ENCODE measurements around the gene ELANE. TPM values are rescaled to one million over a fixed set of nuclear protein-coding genes. Genes with fewer than 3 reads are reported as not detected.
"Not testable (repeated sequence)": the region's sequence is repeated elsewhere in the genome, so short reads cannot be mapped to it uniquely, and the experiment has no call there.

Gene ELANE
- total RNA-seq, 1 donor from 2014 or later = not detected

GRCh38 chr19:810883-811489 is 41.1 kb upstream of the ELANE start:
- Mint-ChIP-seq H3K27me3 (no peaks in the 10 kb centered on the region), H3K4me3 (no peak overlapping the region), H3K9me3 (peaks cover 4% of the 10 kb centered on the region), H3K27ac (no peak overlapping the region), H3K36me3 (ENCODE audit: low read depth) (peaks cover 55% of the 10 kb centered on the region), H3K4me1 (peaks cover 6% of the 10 kb centered on the region)
- no peak for DNase-seq
- intact Hi-C loops (cut with micrococcal nuclease) = no loop called here

- no peak overlapping the region for H3K4me3 Mint-ChIP-seq
- no peaks in the 10 kb centered on the region for H3K27me3 Mint-ChIP-seq
- DNase-seq = no peak
- intact Hi-C loops (cut with micrococcal nuclease) = no loop called here
- H3K27ac Mint-ChIP-seq = no peak overlapping the region
- H3K4me1 Mint-ChIP-seq = peaks cover 6% of the 10 kb centered on the region
- peaks cover 60% of the 10 kb centered on the region for H3K36me3 Mint-ChIP-seq (ENCODE audit: low read depth)
- peaks cover 9% of the 10 kb centered on the region for H3K9me3 Mint-ChIP-seq
Measured at GRCh38 chr19:811506-812048, 40.5 kb upstream of the ELANE start.

GRCh38 chr19:812049-812746 is 39.9 kb upstream of the ELANE start:
- intact Hi-C loops (cut with micrococcal nuclease) = no loop called here
- H3K27me3 Mint-ChIP-seq = no peaks in the 10 kb centered on the region
- H3K4me1 Mint-ChIP-seq = peaks cover 6% of the 10 kb centered on the region
- no peak overlapping the region for H3K4me3 Mint-ChIP-seq
- H3K36me3 Mint-ChIP-seq (ENCODE audit: low read depth) = peaks cover 61% of the 10 kb centered on the region
- no peak for DNase-seq
- H3K9me3 Mint-ChIP-seq = peaks cover 15% of the 10 kb centered on the region
- H3K27ac Mint-ChIP-seq = no peak overlapping the region

DNA sequence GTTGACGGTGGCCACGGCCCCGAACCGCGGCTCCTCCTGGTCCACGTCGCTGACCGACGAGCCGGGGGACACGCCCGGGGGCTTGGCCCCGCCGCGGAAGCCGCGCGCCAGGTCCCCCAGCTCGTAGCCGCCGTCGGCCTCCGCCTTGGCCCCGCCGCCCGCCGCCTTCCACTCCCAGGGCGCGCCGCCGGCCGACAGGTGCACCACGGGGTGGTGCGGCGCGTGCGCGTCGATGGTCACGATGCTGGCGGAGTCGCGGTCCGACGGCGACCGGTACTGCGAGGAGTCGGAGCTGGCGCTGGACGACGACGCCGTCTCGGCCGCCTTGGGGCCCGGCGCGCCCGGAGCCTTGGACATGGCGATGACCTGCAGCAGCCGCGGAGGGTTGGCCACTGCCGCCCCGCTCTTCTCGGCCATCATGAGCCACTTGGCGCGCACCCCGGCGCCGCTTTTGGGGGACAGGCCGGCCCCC is 39.3 kb upstream of the ELANE start:
- Mint-ChIP-seq H3K27ac (no peak overlapping the region), H3K27me3 (no peaks in the 10 kb centered on the region), H3K9me3 (peaks cover 15% of the 10 kb centered on the region), H3K4me3 (no peak overlapping the region), H3K36me3 (ENCODE audit: low read depth) (peaks cover 55% of the 10 kb centered on the region), H3K4me1 (peaks cover under 1% of the 10 kb centered on the region)
- DNase-seq = no peak
- intact Hi-C loops (cut with micrococcal nuclease) = no loop called here

GRCh38 chr19:813219-814151 is 38.6 kb upstream of the ELANE start:
- peaks cover 51% of the 10 kb centered on the region for H3K36me3 Mint-ChIP-seq (ENCODE audit: low read depth)
- intact Hi-C loops (cut with micrococcal nuclease) = no loop called here
- H3K27ac Mint-ChIP-seq = no peak overlapping the region

DNA sequence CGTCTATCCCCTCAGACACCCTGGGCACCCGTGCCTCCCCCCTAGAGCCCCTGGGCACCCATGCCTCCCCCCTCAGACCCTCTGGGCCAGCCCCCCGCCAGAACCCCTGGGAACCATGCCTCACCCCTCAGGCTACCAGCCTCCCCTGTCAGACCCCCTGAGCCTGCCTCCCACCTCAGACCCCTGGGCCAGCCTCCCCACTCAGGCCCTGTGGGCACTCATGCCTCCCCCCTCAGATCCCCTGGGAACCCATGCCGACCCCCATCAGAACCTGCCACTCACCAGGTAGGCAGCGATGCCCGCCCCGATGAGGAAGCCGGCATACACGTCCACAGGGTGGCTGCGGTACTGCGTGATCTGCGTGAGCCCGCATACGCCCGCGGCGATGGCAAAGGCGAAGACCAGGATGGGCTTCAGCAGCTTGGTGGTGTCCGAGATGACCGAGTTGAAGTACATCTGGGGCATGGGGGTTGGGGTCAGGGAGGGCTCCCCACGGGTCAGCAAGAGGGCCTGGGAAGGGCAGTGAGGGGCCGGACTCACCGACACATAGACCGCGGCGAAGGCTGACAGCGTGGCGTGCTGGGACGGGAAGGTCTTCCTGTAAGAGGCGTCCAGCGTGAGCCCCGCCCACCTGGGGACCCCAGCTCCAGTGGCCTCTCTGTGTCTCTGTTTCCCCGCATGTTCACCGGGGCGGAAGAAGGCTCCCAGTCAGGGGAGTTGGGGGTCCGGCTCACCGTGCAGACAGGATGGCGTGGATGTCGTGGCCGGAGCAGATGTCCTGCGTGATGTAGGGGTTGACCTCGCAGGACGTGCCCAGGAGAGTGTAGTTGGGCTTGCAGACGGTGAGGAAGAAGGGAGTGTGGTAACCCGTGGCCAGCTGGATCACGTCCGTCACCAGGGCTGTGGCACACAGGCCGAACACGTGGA is 37.7 kb upstream of the ELANE start:
- intact Hi-C loops (cut with micrococcal nuclease) = no loop called here
- no peak for DNase-seq
- peaks cover 15% of the 10 kb centered on the region for H3K9me3 Mint-ChIP-seq
- no peak overlapping the region for H3K4me3 Mint-ChIP-seq
- H3K27ac Mint-ChIP-seq = no peak overlapping the region
- H3K36me3 Mint-ChIP-seq (ENCODE audit: low read depth) = peaks cover 47% of the 10 kb centered on the region
- no peaks in the 10 kb centered on the region for H3K4me1 Mint-ChIP-seq
- no peaks in the 10 kb centered on the region for H3K27me3 Mint-ChIP-seq

More at GRCh38 chr19:813219-814151, 38.6 kb upstream of the ELANE start:
- no peaks in the 10 kb centered on the region for H3K4me1 Mint-ChIP-seq
- H3K9me3 Mint-ChIP-seq = peaks cover 15% of the 10 kb centered on the region
- H3K27me3 Mint-ChIP-seq = no peaks in the 10 kb centered on the region
- no peak for DNase-seq
- no peak overlapping the region for H3K4me3 Mint-ChIP-seq

DNA sequence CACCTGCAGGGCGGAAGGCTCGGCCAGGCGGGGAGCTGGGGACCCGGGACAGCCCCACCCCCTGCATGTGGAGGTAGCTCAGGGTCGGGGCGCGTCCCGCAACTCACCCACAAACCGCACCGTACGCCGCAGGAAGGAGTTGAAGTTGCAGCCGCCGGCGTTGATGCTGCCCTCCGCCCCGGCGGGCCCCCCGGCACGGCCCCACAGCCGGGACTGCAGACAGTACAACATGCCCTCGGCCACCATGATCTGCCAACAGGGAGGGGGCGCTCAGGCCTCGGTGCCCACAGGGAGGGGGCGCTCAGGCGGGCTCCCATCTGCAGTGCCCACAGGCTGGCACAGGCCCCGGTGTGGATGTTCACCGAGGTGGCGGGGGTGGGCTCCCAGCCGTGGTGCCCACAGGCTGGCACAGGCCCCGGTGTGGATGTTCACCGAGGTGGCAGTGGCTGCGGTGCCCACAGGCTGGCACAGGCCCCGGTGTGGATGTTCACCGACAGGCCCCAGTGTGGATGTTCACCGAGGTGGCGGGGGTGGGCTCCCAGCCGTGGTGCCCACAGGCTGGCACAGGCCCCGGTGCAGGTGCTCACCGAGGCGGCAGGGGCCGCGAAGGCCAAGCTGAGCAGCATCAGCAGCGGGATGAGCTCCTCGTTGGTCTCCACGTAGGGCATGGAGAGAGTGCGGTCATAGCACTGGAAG is 36.9 kb upstream of the ELANE start:
- intact Hi-C loops (cut with micrococcal nuclease) = no loop called here
- no peaks in the 10 kb centered on the region for H3K4me1 Mint-ChIP-seq
- peaks cover 4% of the 10 kb centered on the region for H3K27me3 Mint-ChIP-seq
- H3K4me3 Mint-ChIP-seq = no peak overlapping the region
- peaks cover 15% of the 10 kb centered on the region for H3K9me3 Mint-ChIP-seq
- H3K36me3 Mint-ChIP-seq (ENCODE audit: low read depth) = peaks cover 43% of the 10 kb centered on the region
- DNase-seq = no peak
- no peak overlapping the region for H3K27ac Mint-ChIP-seq

DNA sequence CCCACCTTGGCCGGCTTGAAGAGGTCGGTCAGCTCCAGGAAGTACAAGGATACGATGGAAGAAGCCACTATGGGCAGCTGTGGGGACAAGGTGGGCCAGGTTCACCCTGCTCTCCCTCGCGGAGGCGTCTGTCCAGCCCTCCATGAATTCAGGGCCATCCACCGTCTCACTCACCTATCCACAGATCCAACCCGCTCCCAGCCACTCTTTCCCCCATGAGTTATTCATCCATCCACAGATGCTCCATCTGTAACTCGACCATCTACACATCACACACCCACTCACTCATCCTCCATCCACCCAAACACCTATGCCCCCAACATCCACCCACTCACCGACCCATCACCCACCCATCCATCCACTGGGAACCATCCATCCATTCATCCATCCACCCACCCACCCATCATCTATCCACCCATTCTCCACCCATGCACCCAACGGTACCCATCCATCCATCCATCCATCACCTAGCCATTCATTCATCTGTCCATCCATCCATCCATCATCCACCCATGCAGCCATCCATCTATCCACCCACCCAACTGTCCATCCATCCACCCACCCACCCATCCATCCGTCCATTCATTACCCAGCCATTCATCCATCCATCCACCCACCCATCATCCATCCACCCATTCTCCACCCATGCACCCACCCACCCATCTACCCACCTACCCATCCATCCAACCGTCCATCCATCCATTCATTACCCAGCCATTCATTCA is 36.2 kb upstream of the ELANE start:
- no peak for DNase-seq
- intact Hi-C loops (cut with micrococcal nuclease) = no loop called here
- H3K27me3 Mint-ChIP-seq = peaks cover 6% of the 10 kb centered on the region
- H3K27ac Mint-ChIP-seq = no peak overlapping the region
- peaks cover 15% of the 10 kb centered on the region for H3K9me3 Mint-ChIP-seq
- no peak overlapping the region for H3K4me3 Mint-ChIP-seq
- peaks cover 39% of the 10 kb centered on the region for H3K36me3 Mint-ChIP-seq (ENCODE audit: low read depth)
- no peaks in the 10 kb centered on the region for H3K4me1 Mint-ChIP-seq

- intact Hi-C loops (cut with micrococcal nuclease) = no loop called here
- H3K27ac Mint-ChIP-seq = no peak overlapping the region
- H3K4me3 Mint-ChIP-seq = no peak overlapping the region
Measured at GRCh38 chr19:816500-816857, 35.6 kb upstream of the ELANE start.

DNA sequence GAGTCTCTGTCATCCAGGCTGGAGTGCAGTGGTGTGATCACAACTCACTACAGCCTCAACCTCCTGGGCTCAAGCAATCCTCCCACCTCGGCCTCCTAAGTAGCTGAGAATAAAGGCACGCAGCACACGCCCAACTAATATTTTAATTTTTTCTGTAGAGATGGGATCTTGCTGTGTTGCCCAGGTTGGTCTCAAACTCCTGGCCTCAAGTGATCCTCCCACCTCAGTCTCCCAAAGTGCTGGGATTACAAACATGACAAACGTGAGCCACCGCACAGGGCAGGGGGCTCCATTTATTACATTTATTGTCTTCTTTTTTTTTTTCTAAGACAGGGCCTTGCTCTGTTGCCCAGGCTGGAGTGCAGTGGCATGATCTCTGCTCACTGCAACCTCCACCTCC is 31.9 kb upstream of the ELANE start:
- DNase-seq, H3K27ac Mint-ChIP-seq, H3K4me1 Mint-ChIP-seq, H3K4me3 Mint-ChIP-seq: not testable (repeated sequence)
- Mint-ChIP-seq H3K9me3 (peaks cover 15% of the 10 kb centered on the region), H3K36me3 (ENCODE audit: low read depth) (peaks cover 16% of the 10 kb centered on the region), H3K27me3 (peaks cover 24% of the 10 kb centered on the region)
- intact Hi-C loops (cut with micrococcal nuclease) = loop anchor here (10.0 kb wide), 1 partner anchor 45 kb away; no protein-coding TSS in a partner anchor

More at GRCh38 chr19:816500-816857, 35.6 kb upstream of the ELANE start:
- DNase-seq = no peak
- Mint-ChIP-seq H3K9me3 (peaks cover 15% of the 10 kb centered on the region), H3K27me3 (peaks cover 8% of the 10 kb centered on the region), H3K4me1 (no peaks in the 10 kb centered on the region), H3K36me3 (ENCODE audit: low read depth) (peaks cover 36% of the 10 kb centered on the region)

DNA sequence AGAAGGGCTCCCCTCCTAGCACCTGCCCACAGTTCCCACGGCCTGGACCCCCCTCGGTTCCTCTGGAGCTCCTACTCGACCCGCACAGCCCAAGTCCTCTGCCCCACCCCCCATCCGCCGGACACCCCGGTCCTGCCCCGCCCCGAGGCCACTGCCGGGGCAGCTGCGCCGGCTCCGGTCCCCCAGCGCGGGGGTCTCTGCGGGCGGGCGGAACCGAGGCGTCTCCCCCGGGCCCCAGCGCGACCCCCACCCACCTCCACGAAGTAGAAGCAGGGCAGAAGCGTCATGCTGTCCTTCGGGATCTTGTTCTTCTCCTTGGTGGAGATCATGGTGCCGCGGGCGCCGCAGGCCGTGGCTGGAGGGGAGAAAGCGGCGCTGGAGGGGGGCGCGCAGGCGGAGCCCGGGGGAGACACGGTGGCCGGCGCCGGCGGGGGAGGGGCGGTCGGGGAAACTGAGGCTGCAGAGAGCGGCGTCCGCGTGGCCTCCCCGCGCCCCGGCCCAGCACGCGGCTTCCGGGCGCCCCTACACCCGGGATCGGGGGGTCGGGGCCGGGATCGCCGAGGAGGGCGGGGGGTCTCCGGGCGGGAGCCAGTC is 30.8 kb upstream of the ELANE start:
- H3K36me3 Mint-ChIP-seq (ENCODE audit: low read depth) = peaks cover 8% of the 10 kb centered on the region
- H3K4me1 Mint-ChIP-seq = no peaks in the 10 kb centered on the region
- no peak overlapping the region for H3K4me3 Mint-ChIP-seq
- H3K27ac Mint-ChIP-seq = no peak overlapping the region
- intact Hi-C loops (cut with micrococcal nuclease) = loop anchor here (10.0 kb wide), 1 partner anchor 47 kb away; no protein-coding TSS in a partner anchor
- H3K27me3 Mint-ChIP-seq = peaks cover 24% of the 10 kb centered on the region
- DNase-seq = no peak
- H3K9me3 Mint-ChIP-seq = peaks cover 8% of the 10 kb centered on the region
